HCT116 (cell line): ENCODE data around the gene QPCTL. TPM values are rescaled to one million over a fixed set of nuclear protein-coding genes. Genes with fewer than 3 reads are reported as not detected.

Experiments used
- ATAC-seq: fragments of 200-7000 bp; cut with Tn5 transposase; 2 replicates; pipeline ENCODE4 v1.9.1; 2020; ENCODE audit warnings: mild to moderate bottlenecking, moderate library complexity
- BruUV-seq: library from RNA; stranded (reverse); fragments of 400-500 nt; replicated peaks from 2 replicates; lab custom pipeline; 2021; lab: Mats Ljungman, UMichigan
- CTCF ChIA-PET: fragments of 300-600 bp; sonication (Branson Sonifier 250); formaldehyde crosslinking; loops from one replicate; lab custom pipeline; 2021; ENCODE audit warnings: antibody characterized with exemption; lab: Charles Lee
- POLR2A ChIA-PET: fragments of 300-600, 350-600 bp; sonication (Branson Sonifier 250); formaldehyde crosslinking; loops from one replicate; lab custom pipeline; 2021; ENCODE audit warnings: antibody characterized with exemption; lab: Charles Lee
- RAD21 ChIA-PET, 2 experiments: fragments of 300-600 bp; sonication (Branson Sonifier 250); formaldehyde crosslinking; loops; one replicate each; lab custom pipeline; 2023; ENCODE audit warnings: low total read pairs in 2 of 2; ENCODE audit not compliant: uncharacterized antibody in 2 of 2, unreplicated experiment in 2 of 2, low non-redundant PET in 1 of 2; lab: Charles Lee
- DNase-seq: peaks from one replicate; pipeline ENCODE4 v3.0.0-alpha.2; 2010; ENCODE audit warnings: low read depth, low spot score
- H2AFZ ChIP-seq: fragments of 200-600 bp; shearing (Covaris generic), sonication (generic); 2 replicates; pipeline ENCODE4 v1.6.1; 2017; ENCODE audit warnings: low read depth, mixed run types, mixed read lengths, antibody characterized with exemption, low read length; ENCODE audit not compliant: poor library complexity, severe bottlenecking
- H3K27ac ChIP-seq: 2 replicates; pipeline ENCODE4 v1.5.1; 2012; ENCODE audit warnings: low read depth, low read length
- H3K27me3 ChIP-seq: fragments of 200-600 bp; sonication (generic); 2 replicates; pipeline ENCODE4 v1.6.1; 2016; ENCODE audit warnings: mixed run types, low read length, mixed read lengths; ENCODE audit not compliant: insufficient read depth
- H3K36me3 ChIP-seq, 2 experiments: fragments of 200-500 bp in 1 of 2; fragments of 200-600 bp in 1 of 2; sonication (Bioruptor generic) in 1 of 2; sonication (generic) in 1 of 2; 2 replicates each; pipeline versions ENCODE4 v1.5.1 to v1.6.1; 2014 to 2016; ENCODE audit warnings: low read length in 2 of 2, inconsistent platforms in 1 of 2, mixed read lengths in 1 of 2, mixed run types in 1 of 2; ENCODE audit not compliant: insufficient read depth in 2 of 2, control insufficient read depth in 1 of 2
- H3K4me1 ChIP-seq, 2 experiments: fragments of 200-600 bp in 1 of 2; sonication (generic) in 1 of 2; 2 replicates each; pipeline versions ENCODE4 v1.5.1 to v1.6.1; 2012 to 2017; ENCODE audit warnings: low read length in 2 of 2, inconsistent platforms in 1 of 2, mild to moderate bottlenecking in 1 of 2, mixed read lengths in 1 of 2, mixed run types in 1 of 2, moderate library complexity in 1 of 2; ENCODE audit not compliant: insufficient read depth in 2 of 2, control insufficient read depth in 1 of 2
- H3K4me2 ChIP-seq: fragments of 200-600 bp; sonication (generic); 2 replicates; pipeline ENCODE4 v1.6.1; 2017; ENCODE audit warnings: mixed run types, low read length, mixed read lengths
- H3K4me3 ChIP-seq, 2 experiments: fragments of 200-600 bp in 1 of 2; sonication (generic) in 1 of 2; replicated peaks in 1 of 2; 2 replicates each; pipeline ENCODE4 v1.5.1; 2011 to 2016; ENCODE audit warnings: low read length in 2 of 2, control low read depth in 1 of 2, low read depth in 1 of 2, mild to moderate bottlenecking in 1 of 2, mixed read lengths in 1 of 2, mixed run types in 1 of 2
- H3K79me2 ChIP-seq: fragments of 200-600 bp; sonication (generic); 2 replicates; pipeline ENCODE4 v1.6.1; 2017; ENCODE audit warnings: mild to moderate bottlenecking, mixed run types, low read length, moderate library complexity, mixed read lengths; ENCODE audit not compliant: insufficient read depth
- H3K9ac ChIP-seq: fragments of 200-600 bp; sonication (generic); 2 replicates; pipeline ENCODE4 v1.6.1; 2016; ENCODE audit warnings: low read length, mixed read lengths
- H3K9me2 ChIP-seq: fragments of 200-600 bp; sonication (generic), shearing (Covaris generic); 2 replicates; pipeline ENCODE4 v1.6.1; 2017; ENCODE audit warnings: mixed run types, mild to moderate bottlenecking, moderate library complexity; ENCODE audit not compliant: insufficient read depth
- H3K9me3 ChIP-seq, 2 experiments: fragments of 200-500 bp in 1 of 2; fragments of 200-600 bp in 1 of 2; sonication (Bioruptor generic) in 1 of 2; sonication (generic) in 1 of 2; 2 replicates each; pipeline ENCODE4 v1.6.1; 2014 to 2017; ENCODE audit warnings: low read length in 2 of 2, mixed read lengths in 2 of 2, inconsistent platforms in 1 of 2, low read depth in 1 of 2, mild to moderate bottlenecking in 1 of 2, mixed run types in 1 of 2, moderate library complexity in 1 of 2; ENCODE audit not compliant: control insufficient read depth in 1 of 2, insufficient read depth in 1 of 2
- H4K20me1 ChIP-seq: fragments of 200-600 bp; sonication (generic), shearing (Covaris generic); 2 replicates; pipeline ENCODE4 v1.6.1; 2017; ENCODE audit warnings: mixed run types, mild to moderate bottlenecking, moderate library complexity; ENCODE audit not compliant: insufficient read depth
- CBX3 ChIP-seq: IDR thresholded peaks from 2 replicates; pipeline ENCODE4 v1.6.1; 2012; ENCODE audit warnings: low read depth
- CEBPB ChIP-seq: IDR thresholded peaks from 2 replicates; pipeline ENCODE4 v1.6.1; 2012; ENCODE audit warnings: low read depth
- EZH2 ChIP-seq: fragments of 200-600 bp; sonication (generic); IDR thresholded peaks from 2 replicates; pipeline ENCODE4 v1.6.1; 2017; ENCODE audit warnings: antibody characterized with exemption, mixed run types
- FOSL1 ChIP-seq: IDR thresholded peaks from 2 replicates; pipeline ENCODE4 v1.6.1; 2012; ENCODE audit warnings: low read depth
- JUND ChIP-seq: IDR thresholded peaks from 2 replicates; pipeline ENCODE4 v1.6.1; 2012
- POLR2A ChIP-seq: IDR thresholded peaks from 2 replicates; pipeline ENCODE4 v1.7.0; 2011; ENCODE audit warnings: borderline replicate concordance; ENCODE audit not compliant: insufficient read depth, insufficient read length; ENCODE audit errors: extremely low read depth
- POLR2AphosphoS5 ChIP-seq: IDR thresholded peaks from 2 replicates; pipeline ENCODE4 v1.6.1; 2011; ENCODE audit warnings: mild to moderate bottlenecking, low read depth, low read length, moderate library complexity
- SIN3A ChIP-seq: IDR thresholded peaks from 2 replicates; pipeline ENCODE4 v1.6.1; 2012; ENCODE audit warnings: low read depth
- SP1 ChIP-seq: IDR thresholded peaks from 2 replicates; pipeline ENCODE4 v1.6.1; 2012; ENCODE audit warnings: low read depth
- SRF ChIP-seq: IDR thresholded peaks from 2 replicates; pipeline ENCODE4 v1.6.1; 2012; ENCODE audit warnings: low read depth
- YY1 ChIP-seq: IDR thresholded peaks from 2 replicates; pipeline ENCODE4 v1.6.1; 2011; ENCODE audit warnings: low read length, low read depth, moderate library complexity, mild to moderate bottlenecking; ENCODE audit not compliant: insufficient replicate concordance; ENCODE audit errors: extremely low read depth
- ZFX ChIP-seq: fragments of 450-650 bp; IDR thresholded peaks from 2 replicates; pipeline ENCODE4 v1.6.1; 2017
- ZNF274 ChIP-seq: fragments of 200-500 bp; sonication (Bioruptor generic); IDR thresholded peaks from 2 replicates; pipeline ENCODE4 v1.6.1; 2014; ENCODE audit warnings: mild to moderate bottlenecking, low read depth, low read length, inconsistent platforms
- intact Hi-C: fragments of 100-400 bp; cut with micrococcal nuclease; formaldehyde crosslinking; loops from 2 replicates; pipeline ENCODE4 v1.10.0; 2022
- total RNA-seq: library from RNA; stranded (reverse); gene quantifications from one replicate; pipeline ENCODE4 v1.2.1, GENCODE V29; 2021; ENCODE audit not compliant: unreplicated experiment
- TF ChIP-seq, protein P1 (sequence below), 3 experiments: fragments of 200-600 bp in 1 of 3; sonication (generic) in 1 of 3; IDR thresholded peaks in 2 of 3; conservative IDR thresholded peaks in 1 of 3; 2 replicates each; pipeline ENCODE4 v1.5.1; 2012 to 2017; ENCODE audit warnings: low read depth in 2 of 3, low read length in 2 of 3, antibody characterized with exemption in 1 of 3, borderline replicate concordance in 1 of 3, control low read depth in 1 of 3, mild to moderate bottlenecking in 1 of 3, mixed read lengths in 1 of 3, mixed run types in 1 of 3, moderate library complexity in 1 of 3; ENCODE audit not compliant: insufficient read depth in 1 of 3
- TF ChIP-seq, protein P2 (sequence below): IDR thresholded peaks from 2 replicates; pipeline ENCODE4 v1.6.1; 2012
- TF ChIP-seq, protein P3 (sequence below): IDR thresholded peaks from 2 replicates; pipeline ENCODE4 v1.6.1; 2012
- TF ChIP-seq, protein P4 (sequence below): IDR thresholded peaks from 2 replicates; pipeline ENCODE4 v1.6.1; 2012; ENCODE audit warnings: low read depth

QPCTL gene
- total RNA-seq, 1 experiment from 2014 or later: 19.5 TPM

DNA sequence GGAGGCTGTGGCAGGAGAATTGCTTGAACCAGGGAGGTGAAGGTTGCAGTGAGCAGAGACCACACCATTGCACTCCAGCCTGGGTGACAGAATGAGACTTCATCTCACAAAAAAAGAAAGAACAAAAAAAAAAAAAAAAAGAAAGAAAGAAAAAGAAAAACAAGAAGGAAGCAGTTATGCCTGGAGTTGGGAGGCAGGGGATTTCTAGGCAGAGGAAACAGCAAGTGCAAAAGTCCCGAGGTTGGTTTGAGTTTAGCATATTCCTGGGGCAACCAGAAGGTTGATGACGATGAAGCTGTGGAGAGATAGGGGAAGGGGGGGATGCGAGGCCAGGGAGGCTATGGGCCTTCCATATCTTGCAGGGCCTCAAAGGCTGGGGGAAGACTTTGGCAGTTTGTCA is 41.7 kb upstream of the QPCTL start:
- ChIA-PET CTCF (interaction anchor here (1.0 kb wide), 1 partner anchor 9 kb away, joined by 3 read pairs; no protein-coding TSS in a partner anchor), POLR2A (no interaction called here), RAD21 (no interaction called here)
- no peaks in the 10 kb centered on the region for H3K9me2 ChIP-seq
- no peak overlapping the region for H3K4me3 ChIP-seq
- DNase-seq: no peak
- TF ChIP-seq CBX3: no peak
- TF ChIP-seq, protein P1, sequence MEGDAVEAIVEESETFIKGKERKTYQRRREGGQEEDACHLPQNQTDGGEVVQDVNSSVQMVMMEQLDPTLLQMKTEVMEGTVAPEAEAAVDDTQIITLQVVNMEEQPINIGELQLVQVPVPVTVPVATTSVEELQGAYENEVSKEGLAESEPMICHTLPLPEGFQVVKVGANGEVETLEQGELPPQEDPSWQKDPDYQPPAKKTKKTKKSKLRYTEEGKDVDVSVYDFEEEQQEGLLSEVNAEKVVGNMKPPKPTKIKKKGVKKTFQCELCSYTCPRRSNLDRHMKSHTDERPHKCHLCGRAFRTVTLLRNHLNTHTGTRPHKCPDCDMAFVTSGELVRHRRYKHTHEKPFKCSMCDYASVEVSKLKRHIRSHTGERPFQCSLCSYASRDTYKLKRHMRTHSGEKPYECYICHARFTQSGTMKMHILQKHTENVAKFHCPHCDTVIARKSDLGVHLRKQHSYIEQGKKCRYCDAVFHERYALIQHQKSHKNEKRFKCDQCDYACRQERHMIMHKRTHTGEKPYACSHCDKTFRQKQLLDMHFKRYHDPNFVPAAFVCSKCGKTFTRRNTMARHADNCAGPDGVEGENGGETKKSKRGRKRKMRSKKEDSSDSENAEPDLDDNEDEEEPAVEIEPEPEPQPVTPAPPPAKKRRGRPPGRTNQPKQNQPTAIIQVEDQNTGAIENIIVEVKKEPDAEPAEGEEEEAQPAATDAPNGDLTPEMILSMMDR (IDR thresholded peaks at IDR 0.05 in 2 of 3, conservative IDR thresholded peaks at IDR 0.05 in 1 of 3; ENCODE audit: borderline replicate concordance in 1 of 3, insufficient read depth in 1 of 3, low read depth in 2 of 3, low read length in 2 of 3): no peak
- TF ChIP-seq, protein P2, sequence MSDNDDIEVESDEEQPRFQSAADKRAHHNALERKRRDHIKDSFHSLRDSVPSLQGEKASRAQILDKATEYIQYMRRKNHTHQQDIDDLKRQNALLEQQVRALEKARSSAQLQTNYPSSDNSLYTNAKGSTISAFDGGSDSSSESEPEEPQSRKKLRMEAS: no peak
- no peak for TF ChIP-seq SIN3A
- TF ChIP-seq, protein P3, sequence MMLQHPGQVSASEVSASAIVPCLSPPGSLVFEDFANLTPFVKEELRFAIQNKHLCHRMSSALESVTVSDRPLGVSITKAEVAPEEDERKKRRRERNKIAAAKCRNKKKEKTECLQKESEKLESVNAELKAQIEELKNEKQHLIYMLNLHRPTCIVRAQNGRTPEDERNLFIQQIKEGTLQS: no peak
- TF ChIP-seq, protein P4, sequence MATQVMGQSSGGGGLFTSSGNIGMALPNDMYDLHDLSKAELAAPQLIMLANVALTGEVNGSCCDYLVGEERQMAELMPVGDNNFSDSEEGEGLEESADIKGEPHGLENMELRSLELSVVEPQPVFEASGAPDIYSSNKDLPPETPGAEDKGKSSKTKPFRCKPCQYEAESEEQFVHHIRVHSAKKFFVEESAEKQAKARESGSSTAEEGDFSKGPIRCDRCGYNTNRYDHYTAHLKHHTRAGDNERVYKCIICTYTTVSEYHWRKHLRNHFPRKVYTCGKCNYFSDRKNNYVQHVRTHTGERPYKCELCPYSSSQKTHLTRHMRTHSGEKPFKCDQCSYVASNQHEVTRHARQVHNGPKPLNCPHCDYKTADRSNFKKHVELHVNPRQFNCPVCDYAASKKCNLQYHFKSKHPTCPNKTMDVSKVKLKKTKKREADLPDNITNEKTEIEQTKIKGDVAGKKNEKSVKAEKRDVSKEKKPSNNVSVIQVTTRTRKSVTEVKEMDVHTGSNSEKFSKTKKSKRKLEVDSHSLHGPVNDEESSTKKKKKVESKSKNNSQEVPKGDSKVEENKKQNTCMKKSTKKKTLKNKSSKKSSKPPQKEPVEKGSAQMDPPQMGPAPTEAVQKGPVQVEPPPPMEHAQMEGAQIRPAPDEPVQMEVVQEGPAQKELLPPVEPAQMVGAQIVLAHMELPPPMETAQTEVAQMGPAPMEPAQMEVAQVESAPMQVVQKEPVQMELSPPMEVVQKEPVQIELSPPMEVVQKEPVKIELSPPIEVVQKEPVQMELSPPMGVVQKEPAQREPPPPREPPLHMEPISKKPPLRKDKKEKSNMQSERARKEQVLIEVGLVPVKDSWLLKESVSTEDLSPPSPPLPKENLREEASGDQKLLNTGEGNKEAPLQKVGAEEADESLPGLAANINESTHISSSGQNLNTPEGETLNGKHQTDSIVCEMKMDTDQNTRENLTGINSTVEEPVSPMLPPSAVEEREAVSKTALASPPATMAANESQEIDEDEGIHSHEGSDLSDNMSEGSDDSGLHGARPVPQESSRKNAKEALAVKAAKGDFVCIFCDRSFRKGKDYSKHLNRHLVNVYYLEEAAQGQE: no peak
- no peak for TF ChIP-seq ZFX
- TF ChIP-seq SP1: no peak
- TF ChIP-seq YY1: no peak
- no peak for TF ChIP-seq SRF
- TF ChIP-seq POLR2AphosphoS5: no peak
- no peak for TF ChIP-seq CEBPB
- no peak for TF ChIP-seq ZNF274
- no peak for TF ChIP-seq JUND
- no peak for TF ChIP-seq EZH2
- TF ChIP-seq POLR2A: no peak
- TF ChIP-seq FOSL1: no peak
- H3K36me3 ChIP-seq: no peaks in the 10 kb centered on the region
- H3K4me2 ChIP-seq: no peak overlapping the region
- no peak overlapping the region for H2AFZ ChIP-seq
- H4K20me1 ChIP-seq: no peaks in the 10 kb centered on the region
- H3K9ac ChIP-seq: no peak overlapping the region
- intact Hi-C loops: no loop called here
- no peaks in the 10 kb centered on the region for H3K27me3 ChIP-seq
- H3K79me2 ChIP-seq: no peaks in the 10 kb centered on the region
- H3K27ac ChIP-seq: no peak overlapping the region
- no peaks in the 10 kb centered on the region for H3K9me3 ChIP-seq
- peaks cover 3 to 10% of the 10 kb centered on the region in 2 experiments; a peak in 3 of 4 replicates for H3K4me1 ChIP-seq
- no TSS peak for BruUV-seq
- ATAC-seq: no peak
